ENCODE results near the gene ERP29.
"Not testable (repeated sequence)": the region's sequence is repeated elsewhere in the genome, so short reads cannot be mapped to it uniquely, and the experiment has no call there.

ERP29 gene

GRCh38 chr12:112036614-112037013 is 23.4 kb downstream of the ERP29 start:
- DNase-seq (ENCODE audit: low spot score): not testable (repeated sequence)

GRCh38 chr12:112046003-112046402 is 32.8 kb downstream of the ERP29 start:
- no peak for DNase-seq (ENCODE audit: low spot score)

- DNase-seq (ENCODE audit: low spot score): no peak
These were observed 36.1 kb downstream of the ERP29 start for GRCh38 chr12:112049351-112049750.

GRCh38 chr12:112061137-112061536 is 47.9 kb downstream of the ERP29 start:
- DNase-seq (ENCODE audit: low spot score): no peak

- no peak for DNase-seq (ENCODE audit: low spot score)
These were observed 50.0 kb downstream of the ERP29 start for GRCh38 chr12:112063273-112063672.

GRCh38 chr12:112066566-112066965 is 53.3 kb downstream of the ERP29 start:
- no peak for DNase-seq (ENCODE audit: low spot score)

All from LoVo (cell line).